GM08714 (cell line): ENCODE measurements around the gene ASGR1.
"Not testable (repeated sequence)": the region's sequence is repeated elsewhere in the genome, so short reads cannot be mapped to it uniquely, and the experiment has no call there.

Source experiments
- H3K4me3 ChIP-seq: fragments of 200-500 bp; sonication (Bioruptor generic); 2 replicates; pipeline ENCODE4 v1.5.1; 2014; ENCODE audit warnings: mild to moderate bottlenecking, low read length, inconsistent platforms
- ZNF274 ChIP-seq: IDR thresholded peaks from 2 replicates; pipeline ENCODE4 v1.6.1; 2012; ENCODE audit warnings: mild to moderate bottlenecking, low read depth, low read length

Gene ASGR1

DNA sequence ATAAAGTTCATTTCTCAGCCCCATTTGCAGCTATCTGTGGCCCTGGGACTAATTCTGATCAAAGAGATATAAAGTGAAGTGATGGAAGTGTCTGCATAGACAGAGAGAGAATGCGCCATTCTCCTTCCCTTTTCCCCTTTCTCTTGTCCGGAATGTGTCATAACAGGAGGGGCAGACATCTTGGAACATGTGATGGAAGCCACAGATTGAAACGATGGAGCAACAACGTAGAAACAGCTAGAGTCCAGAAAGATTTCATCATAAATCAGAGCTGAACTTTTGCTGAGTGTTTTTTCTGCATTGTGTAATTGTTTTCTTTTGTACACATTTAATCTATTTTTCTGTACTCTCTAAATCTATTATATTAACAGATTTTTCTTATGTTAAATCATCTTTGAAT, 11.3 kb downstream of the ASGR1 start:
- TF ChIP-seq ZNF274, result no peak
- no peak overlapping the region for H3K4me3 ChIP-seq

DNA sequence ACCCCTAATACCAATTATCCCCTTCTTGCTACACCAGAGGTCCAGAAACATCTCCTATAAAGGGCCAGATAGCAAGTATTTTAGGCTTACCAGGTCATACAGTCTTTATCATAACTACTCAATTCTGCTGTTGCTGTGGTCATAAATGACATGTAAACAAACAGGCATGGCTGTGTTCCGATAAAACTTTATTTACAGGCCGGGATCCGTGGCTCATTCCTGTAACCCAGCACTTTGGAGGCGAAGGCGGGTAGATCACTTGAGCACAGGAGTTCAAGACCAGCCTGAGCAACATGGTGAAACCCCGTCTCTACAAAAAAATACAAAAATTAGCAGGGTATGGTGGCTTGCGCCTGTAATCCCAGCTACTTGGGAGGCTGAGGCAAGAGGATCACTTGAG, 12.3 kb downstream of the ASGR1 start:
- no peak for TF ChIP-seq ZNF274
- H3K4me3 ChIP-seq, result no peak overlapping the region

DNA sequence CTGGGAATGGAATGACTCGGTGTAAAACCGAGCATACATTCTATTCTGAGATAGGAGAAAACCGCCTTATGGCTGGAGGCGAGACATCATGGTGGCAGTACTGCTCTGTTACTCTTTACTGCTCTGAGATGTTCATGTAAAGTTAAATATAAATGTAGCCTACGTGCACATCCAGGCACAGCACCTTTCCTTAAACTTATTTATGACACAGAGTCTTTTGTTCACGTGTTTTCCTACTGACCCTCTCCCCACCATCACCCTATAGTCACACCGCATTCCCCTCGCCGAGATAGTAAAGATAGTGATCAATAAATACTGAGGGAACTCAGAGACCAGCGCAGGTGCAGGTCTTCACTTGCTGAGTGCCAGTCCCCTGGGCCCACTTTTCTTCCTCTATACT, 19.6 kb downstream of the ASGR1 start:
- not testable (repeated sequence) for H3K4me3 ChIP-seq

DNA sequence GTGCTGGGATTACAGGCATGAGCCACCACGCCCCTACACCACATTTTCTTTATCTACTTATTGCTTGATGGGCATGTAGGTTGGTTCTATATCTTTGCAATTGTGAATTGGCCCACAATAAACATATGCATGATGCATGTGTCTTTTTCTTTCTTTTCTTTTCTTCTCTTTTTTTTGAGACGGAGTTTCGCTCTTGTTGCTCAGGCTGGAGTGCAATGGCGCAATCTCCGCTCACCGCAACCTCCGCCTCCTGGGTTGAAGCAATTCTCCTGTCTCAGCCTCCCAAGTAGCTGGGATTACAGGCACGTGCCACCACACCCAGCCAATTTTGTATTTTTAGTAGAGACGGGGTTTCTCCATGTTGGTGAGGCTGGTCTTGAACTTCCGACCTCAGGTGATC, 20.7 kb downstream of the ASGR1 start:
- H3K4me3 ChIP-seq, result not testable (repeated sequence)

DNA sequence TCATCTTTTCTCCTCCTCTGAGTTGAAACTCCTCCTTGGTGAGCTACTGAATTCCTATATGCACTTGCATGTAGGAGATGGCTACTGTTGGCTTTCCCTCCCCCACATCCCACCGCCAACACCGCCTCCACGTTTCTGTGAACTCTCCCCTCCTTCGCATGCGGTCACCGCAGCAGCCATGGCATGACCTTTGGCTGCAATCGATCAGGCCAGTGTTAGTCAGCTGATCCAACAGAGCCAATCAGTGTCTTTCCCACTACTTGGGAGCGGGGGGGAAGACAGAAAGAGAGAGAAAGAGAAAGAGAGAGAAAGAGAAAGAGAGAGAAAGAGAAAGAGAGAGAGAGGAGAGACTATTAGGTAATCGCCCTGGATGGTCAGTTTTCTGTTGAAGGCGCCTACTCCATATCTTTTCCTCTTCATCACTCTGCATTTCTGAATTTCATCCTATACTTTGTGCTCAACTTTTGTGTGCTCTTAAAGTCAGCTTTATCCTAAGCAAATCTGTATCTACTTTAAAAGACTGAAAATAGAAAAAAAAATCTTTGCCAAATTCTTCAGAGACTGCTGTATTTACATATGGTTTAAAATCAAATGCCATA, 22.7 kb downstream of the ASGR1 start:
- no peak overlapping the region for H3K4me3 ChIP-seq
- TF ChIP-seq ZNF274, result no peak

DNA sequence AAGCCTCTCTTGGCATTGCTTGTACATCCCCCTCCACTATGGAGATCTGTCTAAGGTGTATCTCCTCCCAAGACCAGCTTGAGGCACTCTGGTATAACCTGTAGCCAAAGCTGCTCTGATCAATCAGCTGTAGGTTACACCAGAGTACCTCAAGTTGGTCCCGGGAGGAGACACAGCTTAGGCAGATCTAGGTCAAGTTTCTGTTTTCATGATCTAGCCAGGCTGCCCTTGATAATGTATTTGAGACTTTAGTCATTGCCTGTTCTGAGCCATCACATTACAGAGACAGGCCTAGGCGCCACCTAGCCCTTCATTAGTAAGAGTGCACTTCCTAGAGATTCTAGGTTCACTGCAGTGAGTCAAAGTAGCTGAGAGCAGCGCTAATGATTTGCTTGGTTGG, 31.4 kb downstream of the ASGR1 start:
- H3K4me3 ChIP-seq, result no peak overlapping the region
- TF ChIP-seq ZNF274, result no peak

DNA sequence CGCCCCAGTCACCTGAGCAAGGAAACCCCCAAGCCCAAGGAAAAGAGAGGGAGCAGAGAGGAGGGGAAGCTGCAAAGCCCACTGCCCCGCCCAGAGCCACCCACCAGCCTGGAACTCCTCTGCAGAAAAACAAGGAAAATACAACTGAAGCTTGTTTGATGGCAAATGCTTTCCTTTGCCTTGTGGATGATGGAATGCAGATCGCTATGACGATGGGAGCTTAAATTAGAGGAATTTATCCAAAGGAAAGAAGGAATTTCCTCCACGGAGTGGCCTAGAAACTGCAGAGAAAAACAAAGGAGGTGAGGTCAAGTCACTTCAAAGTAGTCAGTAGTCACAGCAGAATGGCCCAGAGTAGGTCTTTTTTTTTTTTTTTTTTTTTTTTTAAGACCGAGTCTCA, 33.1 kb downstream of the ASGR1 start:
- no peak overlapping the region for H3K4me3 ChIP-seq
- TF ChIP-seq ZNF274, result no peak

DNA sequence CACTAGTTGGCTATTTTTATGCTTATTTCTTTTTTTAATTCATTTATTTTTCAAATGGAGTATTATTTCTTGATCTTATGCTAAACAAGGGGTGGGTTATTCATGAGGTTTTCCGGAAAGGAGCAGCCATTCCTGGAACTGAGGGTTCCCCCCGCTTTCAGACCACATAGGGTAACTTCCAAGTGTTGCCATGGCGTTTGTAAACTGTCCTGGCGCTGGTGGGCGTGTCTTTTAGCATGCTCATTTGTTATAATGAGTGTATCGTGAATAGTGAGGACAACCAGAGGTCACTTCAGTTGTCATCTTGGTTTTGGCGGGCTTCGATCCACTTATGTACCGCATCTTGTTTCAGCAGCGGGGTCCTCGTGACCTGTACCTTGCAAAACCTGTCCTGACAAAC, 35.0 kb downstream of the ASGR1 start:
- no peak for TF ChIP-seq ZNF274
- H3K4me3 ChIP-seq, result no peak overlapping the region

DNA sequence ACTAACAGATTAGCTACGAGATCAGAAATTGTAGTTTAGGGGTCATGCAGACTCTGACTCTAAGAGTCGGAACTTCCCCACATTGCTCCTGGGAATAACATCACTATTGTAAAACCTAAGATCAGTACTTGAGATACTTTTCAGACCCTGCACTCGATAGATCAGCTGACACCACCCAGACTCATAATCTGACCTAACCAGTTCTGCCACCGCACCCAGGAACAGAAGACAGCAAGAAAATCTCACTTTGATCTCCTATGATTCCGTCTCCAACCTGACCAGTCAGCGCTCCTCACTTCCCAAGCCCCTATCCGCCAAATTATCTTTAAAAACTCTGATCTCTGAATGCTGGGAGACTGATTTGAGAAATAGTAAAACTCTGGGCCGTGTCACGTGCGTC, 37.3 kb downstream of the ASGR1 start:
- no peak overlapping the region for H3K4me3 ChIP-seq
- no peak for TF ChIP-seq ZNF274

DNA sequence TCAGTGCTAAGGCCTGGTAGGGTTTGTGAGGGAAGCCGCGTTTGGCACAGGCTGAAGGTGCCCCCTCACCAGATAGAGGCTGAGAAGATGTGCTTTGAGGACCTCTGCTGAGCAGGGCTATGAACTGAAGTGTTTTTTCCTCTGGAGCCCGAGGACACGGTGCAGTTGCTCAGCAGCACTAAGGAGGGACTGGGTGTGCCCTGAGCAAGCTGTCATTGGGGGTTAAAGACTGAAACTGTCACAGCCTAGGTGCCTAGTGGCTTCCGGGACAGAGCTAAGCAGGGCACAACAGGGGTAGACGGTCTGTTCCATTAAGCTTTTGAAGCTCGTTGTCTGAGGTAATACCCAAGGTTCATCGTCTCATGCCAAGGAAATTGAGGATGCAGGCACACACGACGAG, 39.8 kb downstream of the ASGR1 start:
- TF ChIP-seq ZNF274, result no peak
- no peak overlapping the region for H3K4me3 ChIP-seq

DNA sequence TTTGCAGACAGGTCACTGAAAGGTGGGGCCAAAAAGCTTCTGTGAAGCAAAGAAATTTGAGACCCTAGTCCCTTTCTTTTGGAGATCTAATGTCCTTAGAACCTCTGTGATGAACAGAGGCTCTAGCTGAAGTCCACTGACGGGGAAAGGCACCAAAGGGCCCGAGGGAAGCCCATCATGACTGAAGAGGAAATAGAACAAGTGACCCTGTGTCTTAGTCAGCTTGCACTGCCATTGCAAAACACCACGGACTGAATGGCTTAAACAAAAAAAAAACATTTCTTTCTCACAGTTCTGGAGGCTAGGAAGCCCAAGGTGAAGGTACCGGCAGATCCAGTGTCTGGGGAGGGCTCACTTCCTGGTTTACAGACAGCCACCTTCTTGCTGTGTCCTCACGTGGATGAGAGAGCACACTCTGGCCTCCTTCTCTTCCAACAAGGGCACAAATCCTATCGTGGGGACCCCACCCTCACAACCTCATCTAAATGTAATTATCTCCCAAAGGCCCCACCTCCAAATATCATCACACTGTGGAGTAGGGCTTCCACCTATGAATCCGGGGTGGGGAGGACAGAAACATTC, 40.3 kb downstream of the ASGR1 start:
- no peak for TF ChIP-seq ZNF274

DNA sequence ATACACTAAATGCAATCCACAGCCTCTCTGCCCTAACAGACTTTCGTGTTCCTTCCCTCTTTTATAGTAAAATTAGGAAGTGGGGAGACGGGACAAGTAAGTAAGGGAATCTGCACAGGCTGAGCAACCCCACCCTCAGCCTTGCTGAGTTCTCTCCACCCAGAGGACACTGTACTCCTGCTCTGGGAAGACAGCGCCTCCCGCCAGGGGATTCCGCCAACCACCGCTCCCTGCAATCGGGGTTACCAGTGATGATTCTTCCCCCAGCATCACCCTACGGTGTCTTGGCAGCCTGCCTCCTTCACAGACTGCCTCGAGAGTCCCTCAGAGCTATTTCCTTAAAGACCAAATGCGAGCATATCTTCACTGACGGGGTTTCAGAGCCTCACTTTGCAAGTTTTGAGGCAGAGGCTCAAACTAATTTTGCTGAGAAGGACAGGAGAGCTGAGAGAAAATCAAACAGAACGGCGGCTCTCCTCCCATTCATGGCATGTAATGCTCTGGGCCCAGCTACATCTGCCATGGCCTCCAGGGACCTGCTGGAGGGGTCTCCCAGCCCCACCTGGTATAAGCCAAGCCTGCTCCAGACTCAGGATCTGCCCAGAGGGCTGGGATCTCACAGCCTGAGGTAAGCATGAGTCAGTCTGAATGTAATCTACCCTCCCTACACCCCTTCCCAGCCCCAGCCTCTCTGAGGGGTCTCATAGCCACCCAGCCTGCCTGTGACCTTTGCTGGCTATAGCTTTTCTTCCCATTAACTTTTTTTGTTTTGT, 41.8 kb downstream of the ASGR1 start:
- H3K4me3 ChIP-seq, result no peak overlapping the region
- TF ChIP-seq ZNF274, result no peak

More for the DNA sequence above, 40.3 kb downstream of the ASGR1 start:
- no peak overlapping the region for H3K4me3 ChIP-seq

DNA sequence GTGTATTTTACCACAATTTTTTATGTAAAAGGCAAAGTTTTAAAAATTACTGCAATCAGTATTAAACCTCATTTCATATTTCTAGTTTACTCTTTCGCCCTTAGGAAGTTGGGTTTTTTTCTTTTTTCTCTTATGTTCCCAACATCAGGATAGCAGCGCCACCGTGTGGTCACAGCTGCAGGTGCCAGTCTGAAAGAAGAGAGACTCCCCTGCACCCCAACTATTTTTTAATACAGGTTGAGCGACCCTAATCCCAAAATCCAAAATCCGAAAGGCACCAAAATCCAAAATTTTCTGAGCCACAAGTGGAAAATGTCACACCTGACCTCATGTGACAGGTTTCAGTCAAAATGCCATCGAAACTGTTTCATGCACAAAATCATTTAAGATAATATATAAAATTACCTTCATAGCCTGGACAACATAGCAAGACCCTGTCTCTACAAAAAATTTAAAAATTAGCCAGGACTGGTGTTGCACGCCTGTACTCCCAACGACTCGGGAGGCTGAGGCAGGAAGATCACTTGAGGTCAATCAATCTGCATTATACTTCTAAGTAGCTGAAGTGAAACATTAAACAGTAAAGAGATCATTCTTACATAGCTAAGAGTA, 42.8 kb downstream of the ASGR1 start:
- H3K4me3 ChIP-seq, result no peak overlapping the region
- no peak for TF ChIP-seq ZNF274

DNA sequence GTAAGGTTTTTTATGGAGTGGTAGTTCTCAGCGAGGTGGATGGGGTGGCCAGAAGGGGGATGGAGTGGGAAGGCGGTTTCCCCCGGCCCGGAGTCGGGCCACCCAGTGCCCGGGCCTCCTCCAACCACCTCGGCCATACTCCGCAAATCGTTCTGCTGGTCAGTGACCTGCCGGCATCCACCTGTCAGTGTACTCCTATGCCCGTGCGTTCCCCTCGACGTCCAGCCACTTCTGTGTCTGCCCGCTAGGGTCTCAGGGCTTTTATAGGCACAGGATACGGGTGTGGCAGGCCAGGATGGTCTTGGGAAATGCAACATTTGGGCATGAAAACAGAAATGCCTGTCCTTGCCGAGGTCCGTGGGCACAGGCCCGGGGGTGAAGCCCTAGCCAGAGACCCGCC, 45.3 kb downstream of the ASGR1 start:
- H3K4me3 ChIP-seq, result no peak overlapping the region
- no peak for TF ChIP-seq ZNF274

DNA sequence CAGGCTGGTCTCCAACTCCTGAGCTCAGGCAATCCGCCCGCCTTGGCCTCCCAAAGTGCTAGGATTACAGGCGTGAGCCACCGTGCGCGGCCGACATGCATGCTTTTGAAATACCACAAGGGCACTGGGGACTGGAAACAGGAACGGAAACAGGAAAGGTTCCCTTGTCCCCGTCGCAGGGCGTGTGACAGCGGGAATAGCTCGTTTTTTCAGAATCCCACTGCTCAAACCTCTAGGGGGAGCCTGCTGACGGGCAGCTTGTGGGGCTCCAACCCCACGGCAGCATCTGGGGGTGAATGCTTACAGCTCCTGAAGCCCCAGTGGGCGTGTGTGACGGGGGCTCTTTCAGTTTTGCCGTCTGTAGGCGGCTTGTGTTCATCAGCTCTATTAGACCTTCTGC, 45.7 kb downstream of the ASGR1 start:
- no peak overlapping the region; the same call in 1 of the 2 replicates for H3K4me3 ChIP-seq

More for the DNA sequence above, 45.7 kb downstream of the ASGR1 start:
- no peak for TF ChIP-seq ZNF274
